GM23248 (cell line): ENCODE results near the gene NDUFS5. TPM values are rescaled to one million over a fixed set of nuclear protein-coding genes. Genes with fewer than 3 reads are reported as not detected.

ENCODE experiments used
- DNase-seq: peaks from one replicate; pipeline ENCODE4 v3.0.0-alpha.2; 2015
- H2AFZ ChIP-seq: fragments of 200-600 bp; sonication (generic); 2 replicates; pipeline ENCODE4 v1.6.1; 2016; ENCODE audit warnings: antibody characterized with exemption
- H3F3A ChIP-seq: fragments of 200-600 bp; sonication (generic); 2 replicates; pipeline ENCODE4 v1.6.1; 2016; ENCODE audit warnings: mild to moderate bottlenecking, antibody characterized with exemption, mixed run types; ENCODE audit not compliant: insufficient read depth
- H3K27ac ChIP-seq: fragments of 200-600 bp; sonication (generic); 2 replicates; pipeline ENCODE4 v1.5.1; 2016; ENCODE audit warnings: mild to moderate bottlenecking
- H3K27me3 ChIP-seq: fragments of 200-600 bp; sonication (generic); replicated peaks from 2 replicates; pipeline ENCODE4 v1.6.1; 2016; ENCODE audit warnings: mild to moderate bottlenecking; ENCODE audit not compliant: insufficient read depth
- H3K36me3 ChIP-seq: fragments of 200-600 bp; sonication (generic); 2 replicates; pipeline ENCODE4 v1.6.1; 2016; ENCODE audit warnings: low read depth, mild to moderate bottlenecking
- H3K4me1 ChIP-seq: fragments of 200-600 bp; sonication (generic); 2 replicates; pipeline ENCODE4 v1.6.1; 2016; ENCODE audit warnings: mild to moderate bottlenecking; ENCODE audit not compliant: insufficient read depth
- H3K4me2 ChIP-seq: fragments of 200-600 bp; sonication (generic); one replicate; pipeline ENCODE4 v1.6.1; 2016; ENCODE audit warnings: mild to moderate bottlenecking; ENCODE audit not compliant: unreplicated experiment
- H3K4me3 ChIP-seq: fragments of 200-600 bp; sonication (generic); 2 replicates; pipeline ENCODE4 v1.5.1; 2016; ENCODE audit warnings: mild to moderate bottlenecking
- H3K79me2 ChIP-seq: fragments of 200-600 bp; sonication (generic); 2 replicates; pipeline ENCODE4 v1.6.1; 2016; ENCODE audit warnings: mild to moderate bottlenecking; ENCODE audit not compliant: insufficient read depth
- H3K9ac ChIP-seq: fragments of 200-600 bp; sonication (generic); 2 replicates; pipeline ENCODE4 v1.6.1; 2016; ENCODE audit warnings: mild to moderate bottlenecking
- H3K9me2 ChIP-seq: fragments of 200-600 bp; sonication (generic); 2 replicates; pipeline ENCODE4 v1.6.1; 2016; ENCODE audit warnings: mixed run types, mild to moderate bottlenecking, moderate library complexity; ENCODE audit not compliant: insufficient read depth
- H3K9me3 ChIP-seq: fragments of 200-600 bp; sonication (generic); one replicate; pipeline ENCODE4 v1.6.1; 2017; ENCODE audit warnings: low read depth
- H4K20me1 ChIP-seq: fragments of 200-600 bp; sonication (generic); 2 replicates; pipeline ENCODE4 v1.6.0; 2016; ENCODE audit not compliant: insufficient read depth
- EZH2 ChIP-seq: fragments of 200-600 bp; sonication (generic); IDR thresholded peaks from 2 replicates; pipeline ENCODE4 v1.6.1; 2018; ENCODE audit warnings: antibody characterized with exemption, mild to moderate bottlenecking; ENCODE audit not compliant: insufficient read depth, poor library complexity, severe bottlenecking
- EZH2phosphoT487 ChIP-seq: fragments of 200-600 bp; sonication (generic); IDR thresholded peaks from 2 replicates; pipeline ENCODE4 v1.6.1; 2018; ENCODE audit warnings: antibody characterized with exemption, moderate library complexity, mild to moderate bottlenecking, low read depth; ENCODE audit not compliant: insufficient read depth
- WGBS, 2 experiments: methylation state at CpG; one replicate each; pipeline ENCODE4 v1.1.6; 2015 to 2017; ENCODE audit warnings: low lambda C conversion rate in 2 of 2, low coverage in 1 of 2; ENCODE audit errors: missing lambda C conversion rate in 2 of 2; 5-methylcytosine and 5-hydroxymethylcytosine counted together
- in situ Hi-C: fragments of 300-500 bp; cut with MboI; formaldehyde crosslinking; loops from 2 replicates; pipeline ENCODE4 v1.15.0; 2020
- polyA plus RNA-seq: library from polyadenylated mRNA; unstranded; fragments of >200 nt; fragmentation: Nextera tagmentation; extraction: Ambion mirVana; gene quantifications from 2 replicates; pipeline ENCODE4 v1.2.1, GENCODE V29; 2016
- total RNA-seq: library from RNA; depleted of rRNA; stranded (reverse); fragments of >200 nt; shearing (Covaris generic); gene quantifications from 2 replicates; pipeline ENCODE4 v1.2.3, GENCODE V29; 2014; rRNA removed

The NDUFS5 gene
- total and polyA plus RNA-seq, 2 experiments from 2014 or later = 257 to 606 TPM

DNA sequence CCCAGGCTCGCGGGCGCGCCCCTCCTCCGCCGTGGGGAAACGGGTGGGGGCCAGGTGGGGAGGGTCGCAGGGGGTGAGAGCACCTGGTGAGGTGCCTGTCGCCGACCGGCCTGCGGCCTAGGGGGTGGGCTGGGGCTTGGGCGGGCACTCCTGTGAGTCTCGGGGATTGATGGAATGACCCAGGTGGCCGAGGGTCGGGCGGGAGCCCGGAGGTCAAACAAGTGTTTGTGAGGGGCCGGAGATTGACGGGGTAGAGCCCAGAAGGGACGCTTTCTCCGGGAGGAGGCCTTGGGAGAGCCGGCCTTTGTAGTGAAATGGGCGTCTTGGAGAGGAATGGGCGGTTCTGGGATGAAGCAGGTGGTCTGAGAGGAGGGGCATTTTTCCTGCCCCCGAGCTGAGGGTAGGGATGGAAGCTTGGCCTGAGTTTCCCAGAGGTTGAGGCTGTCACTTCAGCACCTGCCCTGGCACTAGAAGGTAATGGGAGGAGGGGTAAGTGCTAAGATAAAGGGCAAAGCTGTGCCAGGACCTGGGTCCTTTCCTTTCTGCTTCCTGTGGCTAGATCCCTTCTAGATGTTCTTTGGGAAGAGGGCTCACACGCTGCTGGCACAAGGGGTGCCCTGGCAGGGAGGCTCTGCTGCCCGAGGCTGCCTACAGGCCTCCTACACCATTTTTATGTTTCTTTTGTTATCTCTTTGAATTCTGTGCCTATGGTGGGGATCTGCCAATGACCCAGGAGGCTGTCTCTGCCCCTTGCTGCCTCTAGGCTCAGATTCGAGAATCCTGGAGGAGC is 56.1 kb downstream of the NDUFS5 start:
- peaks cover 11% of the 10 kb centered on the region for H3K4me1 ChIP-seq
- DNase-seq = no peak
- TF ChIP-seq EZH2 (no peak), EZH2phosphoT487 (no peak)
- no peaks in the 10 kb centered on the region for H3K36me3 ChIP-seq
- H2AFZ ChIP-seq = peak overlapping the region; percentile 64
- in situ Hi-C loops = loop anchor here (10.0 to 25.0 kb wide), 2 partner anchors 217 to 455 kb away; no protein-coding TSS in a partner anchor
- WGBS, 2 experiments = 29 to 50% methylated on average over 14 to 29 of the region's 29 CpGs
- peak overlapping the region; percentile 70 for H3K4me2 ChIP-seq
- no peaks in the 10 kb centered on the region for H3K9me3 ChIP-seq
- no peaks in the 10 kb centered on the region for H4K20me1 ChIP-seq
- peak overlapping the region; percentile 44; the same call in 1 of the 2 replicates for H3K9ac ChIP-seq
- H3K27me3 ChIP-seq = no peaks in the 10 kb centered on the region
- no peaks in the 10 kb centered on the region for H3K79me2 ChIP-seq
- peaks cover 12% of the 10 kb centered on the region; the same call in 1 of the 2 replicates for H3F3A ChIP-seq
- peak overlapping the region; percentile 68 for H3K4me3 ChIP-seq
- no peak overlapping the region for H3K27ac ChIP-seq
- no peaks in the 10 kb centered on the region for H3K9me2 ChIP-seq

DNA sequence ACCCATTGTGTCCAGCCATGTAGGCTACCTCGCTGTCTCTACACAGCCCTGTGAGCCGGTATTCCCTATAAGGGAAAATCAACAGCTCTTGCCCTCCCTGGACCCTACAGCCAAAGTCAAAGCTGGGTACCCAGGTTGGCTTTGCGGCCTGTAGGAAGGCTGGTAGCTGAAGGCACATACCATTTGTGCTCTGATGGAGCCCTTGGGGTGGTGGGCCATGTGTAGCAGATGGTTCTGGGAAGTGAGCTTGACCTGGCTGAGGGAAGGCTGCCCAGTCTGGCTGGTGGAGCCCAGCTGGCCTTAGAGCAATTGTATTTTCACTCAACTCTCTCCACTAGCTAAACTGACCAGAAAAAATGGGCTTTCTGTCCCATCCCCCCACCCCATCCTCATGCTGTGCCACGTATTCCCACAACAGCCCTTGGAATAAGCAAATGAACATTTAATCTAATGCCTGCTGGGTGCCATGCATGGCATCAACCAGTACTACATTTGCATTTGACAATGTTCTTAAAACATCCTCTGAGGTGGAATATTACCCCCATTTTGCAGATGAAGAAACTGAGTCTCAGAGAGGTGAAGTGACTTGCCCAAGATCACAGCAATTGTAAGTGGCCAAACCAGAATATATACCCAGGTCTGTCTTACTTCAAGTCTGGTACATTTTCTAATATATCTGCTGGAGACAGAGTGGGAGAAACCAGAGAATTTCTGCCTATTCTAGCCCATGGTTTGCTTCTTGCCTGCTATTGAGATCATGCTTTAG is 56.8 kb downstream of the NDUFS5 start:
- in situ Hi-C loops = loop anchor here (10.0 to 25.0 kb wide), 2 partner anchors 218 to 454 kb away; no protein-coding TSS in a partner anchor
- Histone ChIP-seq H3K27me3 (no peaks in the 10 kb centered on the region), H3K4me2 (no peak overlapping the region), H3K4me1 (peaks cover 17% of the 10 kb centered on the region), H3F3A (peaks cover 12% of the 10 kb centered on the region; the same call in 1 of the 2 replicates), H3K9me2 (no peaks in the 10 kb centered on the region), H4K20me1 (no peaks in the 10 kb centered on the region), H3K9me3 (no peaks in the 10 kb centered on the region), H3K79me2 (no peaks in the 10 kb centered on the region), H2AFZ (no peak overlapping the region), H3K9ac (no peak overlapping the region), H3K27ac (no peak overlapping the region), H3K4me3 (no peak overlapping the region), H3K36me3 (no peaks in the 10 kb centered on the region)
- 98 to 100% methylated on average over 4 of the region's 4 CpGs for WGBS, 2 experiments
- DNase-seq = no peak
- TF ChIP-seq EZH2phosphoT487 (no peak), EZH2 (no peak)

DNA sequence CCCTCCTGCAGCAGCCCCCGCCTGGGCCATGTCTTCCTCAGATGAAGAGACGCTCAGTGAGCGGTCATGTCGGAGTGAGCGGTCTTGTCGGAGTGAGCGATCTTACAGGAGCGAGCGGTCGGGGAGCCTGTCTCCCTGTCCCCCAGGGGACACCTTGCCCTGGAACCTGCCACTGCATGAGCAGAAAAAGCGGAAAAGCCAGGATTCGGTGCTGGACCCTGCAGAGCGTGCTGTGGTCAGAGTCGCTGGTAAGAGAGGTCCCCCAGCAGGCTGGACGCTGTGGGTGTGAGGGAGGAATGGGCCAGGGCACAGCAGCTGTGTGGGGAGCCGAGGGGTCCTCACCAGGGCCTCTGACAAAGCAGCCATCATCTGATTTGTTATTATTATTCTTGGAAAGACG is 58.0 kb downstream of the NDUFS5 start:
- TF ChIP-seq EZH2phosphoT487 = no peak
- TF ChIP-seq EZH2 = no peak
- Histone ChIP-seq H3K27me3 (no peaks in the 10 kb centered on the region), H3K4me3 (no peak overlapping the region), H3K4me2 (no peak overlapping the region), H3K9ac (no peak overlapping the region), H3K79me2 (no peaks in the 10 kb centered on the region), H3F3A (peaks cover 12% of the 10 kb centered on the region; the same call in 1 of the 2 replicates), H3K9me3 (no peaks in the 10 kb centered on the region), H3K4me1 (peaks cover 17% of the 10 kb centered on the region), H3K27ac (no peak overlapping the region), H3K9me2 (no peaks in the 10 kb centered on the region), H2AFZ (no peak overlapping the region), H4K20me1 (no peaks in the 10 kb centered on the region), H3K36me3 (no peaks in the 10 kb centered on the region)
- in situ Hi-C loops = loop anchor here (10.0 to 25.0 kb wide), 2 partner anchors 219 to 453 kb away; no protein-coding TSS in a partner anchor
- 92% methylated on average over 16 to 17 of the region's 17 CpGs for WGBS, 2 experiments
- DNase-seq = no peak

Other genes starting within 250 kb of the NDUFS5 start
- 17.9 and 23.5 TPM in 2 replicates for gene RRAGC, start 166.6 kb upstream of the NDUFS5 start, total RNA-seq
- gene RRAGC, start 166.6 kb upstream of the NDUFS5 start, polyA plus RNA-seq = 19.1 and 21.3 TPM in 2 replicates
- gene MYCBP, start 153.0 kb upstream of the NDUFS5 start, total RNA-seq = 15.4 and 17.7 TPM in 2 replicates
- 58.1 and 59.8 TPM in 2 replicates for gene MYCBP, start 153.0 kb upstream of the NDUFS5 start, polyA plus RNA-seq
- gene GJA9, start 144.8 kb upstream of the NDUFS5 start, total RNA-seq = 0.11 TPM in 1 of 2 replicates, not detected in the other
- not detected in 2 replicates for gene GJA9, start 144.8 kb upstream of the NDUFS5 start, polyA plus RNA-seq
- 0.22 TPM in 1 of 2 replicates, not detected in the other for gene RHBDL2, start 84.5 kb upstream of the NDUFS5 start, total RNA-seq
- gene RHBDL2, start 84.5 kb upstream of the NDUFS5 start, polyA plus RNA-seq = 1.4 and 1.5 TPM in 2 replicates
- 56.1 and 69.7 TPM in 2 replicates for gene AKIRIN1, start 35.1 kb upstream of the NDUFS5 start, total RNA-seq
- 65.5 and 68.5 TPM in 2 replicates for gene AKIRIN1, start 35.1 kb upstream of the NDUFS5 start, polyA plus RNA-seq
- gene MACF1, start 178.3 kb downstream of the NDUFS5 start, total RNA-seq = 171 and 177 TPM in 2 replicates
- 47.6 and 55.1 TPM in 2 replicates for gene MACF1, start 178.3 kb downstream of the NDUFS5 start, polyA plus RNA-seq